Neutrophil (primary cell): Measurements from ENCODE around the gene NUF2.
"Not testable (repeated sequence)": the region's sequence is repeated elsewhere in the genome, so short reads cannot be mapped to it uniquely, and the experiment has no call there.

Experiments
- H3K27ac ChIP-seq: fragments of 200-600 bp; sonication (generic); 2 replicates; pipeline ENCODE4 v1.5.1; 2016; ENCODE audit warnings: mild to moderate bottlenecking, moderate library complexity
- H3K27me3 ChIP-seq: fragments of 200-600 bp; sonication (generic); 2 replicates; pipeline ENCODE4 v1.6.0; 2016; ENCODE audit warnings: mild to moderate bottlenecking
- H3K36me3 ChIP-seq: fragments of 200-600 bp; sonication (generic); 2 replicates; pipeline ENCODE4 v1.5.1; 2017
- H3K4me1 ChIP-seq, 2 experiments: fragments of 200-600 bp in 1 of 2; sonication (generic) in 1 of 2; 1 replicate in 1 of 2; 2 replicates in 1 of 2; pipeline versions ENCODE4 v1.5.1 to v1.6.1; 2013 to 2016; ENCODE audit warnings: low read depth in 1 of 2, low read length in 1 of 2, mild to moderate bottlenecking in 1 of 2, moderate library complexity in 1 of 2; ENCODE audit not compliant: control insufficient read depth in 1 of 2, insufficient read depth in 1 of 2
- H3K4me3 ChIP-seq, 2 experiments: fragments of 200-600 bp in 1 of 2; sonication (generic) in 1 of 2; 1 replicate in 1 of 2; 2 replicates in 1 of 2; pipeline ENCODE4 v1.5.1; 2013 to 2016; ENCODE audit warnings: low read depth in 1 of 2, low read length in 1 of 2, mild to moderate bottlenecking in 1 of 2, moderate library complexity in 1 of 2
- H3K9me3 ChIP-seq: fragments of 200-600 bp; sonication (generic); 2 replicates; pipeline ENCODE4 v1.5.1; 2016
- CTCF ChIP-seq: fragments of 200-600 bp; sonication (generic); IDR thresholded peaks from 2 replicates; pipeline ENCODE4 v1.5.1; 2016; ENCODE audit warnings: antibody characterized with exemption

Gene NUF2

GRCh38 chr1:163290025-163290640 lies 31.6 kb upstream of the NUF2 start:
- no peak for TF ChIP-seq CTCF
- Histone ChIP-seq H3K27ac (no peak overlapping the region), H3K9me3 (no peaks in the 10 kb centered on the region), H3K27me3 (no peaks in the 10 kb centered on the region), H3K4me3 (no peak overlapping the region), H3K4me1 (no peaks in the 10 kb centered on the region), H3K36me3 (no peaks in the 10 kb centered on the region)

- Histone ChIP-seq H3K4me1 (no peaks in the 10 kb centered on the region), H3K27ac (no peak overlapping the region), H3K27me3 (no peaks in the 10 kb centered on the region), H3K4me3 (no peak overlapping the region), H3K36me3 (no peaks in the 10 kb centered on the region), H3K9me3 (no peaks in the 10 kb centered on the region)
- no peak for TF ChIP-seq CTCF
Measured at GRCh38 chr1:163291461-163291860, 30.3 kb upstream of the NUF2 start.

GRCh38 chr1:163292153-163292552 lies 29.6 kb upstream of the NUF2 start:
- not testable (repeated sequence) for H3K9me3 ChIP-seq, H3K4me1 ChIP-seq, H3K27ac ChIP-seq, H3K4me3 ChIP-seq, H3K27me3 ChIP-seq, H3K36me3 ChIP-seq

GRCh38 chr1:163293497-163293896 lies 28.3 kb upstream of the NUF2 start:
- not testable (repeated sequence) for H3K27me3 ChIP-seq, H3K4me1 ChIP-seq, H3K9me3 ChIP-seq, H3K36me3 ChIP-seq, H3K27ac ChIP-seq, H3K4me3 ChIP-seq

- no peaks in the 10 kb centered on the region for H3K27me3 ChIP-seq
Measured at GRCh38 chr1:163295949-163296348, 25.8 kb upstream of the NUF2 start.

GRCh38 chr1:163296504-163297263 lies 25.1 kb upstream of the NUF2 start:
- no peak overlapping the region for H3K27ac ChIP-seq
- no peaks in the 10 kb centered on the region for H3K27me3 ChIP-seq
- no peaks in the 10 kb centered on the region for H3K9me3 ChIP-seq
- no peaks in the 10 kb centered on the region for H3K36me3 ChIP-seq
- H3K4me3 ChIP-seq = no peak overlapping the region
- H3K4me1 ChIP-seq = no peaks in the 10 kb centered on the region
- no peak for TF ChIP-seq CTCF

More at GRCh38 chr1:163295949-163296348, 25.8 kb upstream of the NUF2 start:
- no peak overlapping the region for H3K4me3 ChIP-seq
- no peak overlapping the region for H3K27ac ChIP-seq
- no peaks in the 10 kb centered on the region for H3K9me3 ChIP-seq
- no peak for TF ChIP-seq CTCF
- no peaks in the 10 kb centered on the region for H3K36me3 ChIP-seq
- no peaks in the 10 kb centered on the region for H3K4me1 ChIP-seq
